ENCODE data around the gene GRK5.

Gene GRK5

GRCh38 chr10:119447421-119447820 lies 240.1 kb downstream of the GRK5 start:
- H3K4me3 ChIP-seq (ENCODE audit: low read depth, low read length), result no peak overlapping the region
- DNase-seq (ENCODE audit: low read depth), result no peak
- no peak for TF ChIP-seq CTCF (IDR thresholded peaks at IDR 0.05; ENCODE audit: low read depth, low read length)

GRCh38 chr10:119447823-119448546 lies 240.6 kb downstream of the GRK5 start:
- H3K4me3 ChIP-seq (ENCODE audit: low read depth, low read length), result no peak overlapping the region
- TF ChIP-seq MYC (IDR thresholded peaks at IDR 0.05; ENCODE audit: low read depth, low read length), result no peak
- TF ChIP-seq CTCF (IDR thresholded peaks at IDR 0.05; ENCODE audit: low read depth, low read length), result no peak
- no peak for TF ChIP-seq MAX (IDR thresholded peaks at IDR 0.05; ENCODE audit: low read depth, low read length)
- no peak for TF ChIP-seq POLR2A (IDR thresholded peaks at IDR 0.05; ENCODE audit: extremely low read depth, insufficient read length)
- no peak for DNase-seq (ENCODE audit: low read depth)

GRCh38 chr10:119448628-119449584 lies 241.5 kb downstream of the GRK5 start:
- TF ChIP-seq MAX (IDR thresholded peaks at IDR 0.05; ENCODE audit: low read depth, low read length), result no peak
- no peak for TF ChIP-seq MYC (IDR thresholded peaks at IDR 0.05; ENCODE audit: low read depth, low read length)
- no peak for TF ChIP-seq CTCF (IDR thresholded peaks at IDR 0.05; ENCODE audit: low read depth, low read length)
- no peak for TF ChIP-seq POLR2A (IDR thresholded peaks at IDR 0.05; ENCODE audit: extremely low read depth, insufficient read length)
- no peak for DNase-seq (ENCODE audit: low read depth)
- H3K4me3 ChIP-seq (ENCODE audit: low read depth, low read length), result no peak overlapping the region

GRCh38 chr10:119449760-119450461 lies 242.5 kb downstream of the GRK5 start:
- DNase-seq (ENCODE audit: low read depth), result peak; percentile 62
- TF ChIP-seq MYC (IDR thresholded peaks at IDR 0.05; ENCODE audit: low read depth, low read length) (no peak), POLR2A (IDR thresholded peaks at IDR 0.05; ENCODE audit: extremely low read depth, insufficient read length) (no peak), MAX (IDR thresholded peaks at IDR 0.05; ENCODE audit: low read depth, low read length) (no peak), CTCF (IDR thresholded peaks at IDR 0.05; ENCODE audit: low read depth, low read length) (no peak)
- H3K4me3 ChIP-seq (ENCODE audit: low read depth, low read length), result no peak overlapping the region

- DNase-seq (ENCODE audit: low read depth), result no peak
- TF ChIP-seq CTCF (IDR thresholded peaks at IDR 0.05; ENCODE audit: low read depth, low read length) (no peak), MYC (IDR thresholded peaks at IDR 0.05; ENCODE audit: low read depth, low read length) (no peak)
Measured at GRCh38 chr10:119450606-119451299, 243.4 kb downstream of the GRK5 start.

More at GRCh38 chr10:119450606-119451299, 243.4 kb downstream of the GRK5 start:
- H3K4me3 ChIP-seq (ENCODE audit: low read depth, low read length), result no peak overlapping the region
